HG02973 (cell line): Measurements from ENCODE around the gene C9orf72.
A peak's percentile ranks its signal among the peaks of the same experiment; 100 is the strongest.

ENCODE experiments used
- ATAC-seq: cut with Tn5 transposase; IDR thresholded peaks from one replicate; pipeline ENCODE4 v1.9.1; 2021; ENCODE audit warnings: moderate library complexity; ENCODE audit not compliant: unreplicated experiment

The C9orf72 gene

GRCh38 chr9:27539479-27540441 is 33.5 kb downstream of the C9orf72 start:
- no peak for ATAC-seq

GRCh38 chr9:27538647-27539046 is 34.6 kb downstream of the C9orf72 start:
- peak; percentile 43 for ATAC-seq

GRCh38 chr9:27537756-27538155 is 35.5 kb downstream of the C9orf72 start:
- no peak for ATAC-seq

- no peak for ATAC-seq
These were observed 36.2 kb downstream of the C9orf72 start for GRCh38 chr9:27537027-27537435.

- no peak for ATAC-seq
These were observed 37.1 kb downstream of the C9orf72 start for GRCh38 chr9:27536168-27536567.

- no peak for ATAC-seq
These were observed 37.6 kb downstream of the C9orf72 start for GRCh38 chr9:27535701-27536118.

- ATAC-seq: no peak
These were observed 38.5 kb downstream of the C9orf72 start for GRCh38 chr9:27534658-27535209.

GRCh38 chr9:27534131-27534530 is 39.1 kb downstream of the C9orf72 start:
- ATAC-seq: no peak

GRCh38 chr9:27533311-27533710 is 40.0 kb downstream of the C9orf72 start:
- ATAC-seq: no peak

- ATAC-seq: no peak
These were observed 41.2 kb downstream of the C9orf72 start for GRCh38 chr9:27532046-27532445.

- ATAC-seq: no peak
These were observed 42.1 kb downstream of the C9orf72 start for GRCh38 chr9:27530915-27531755.

GRCh38 chr9:27529316-27530278 is 43.7 kb downstream of the C9orf72 start, which contains the start of gene MOB3B:
Gene MOB3B (minus strand): TSS chr9:27529814. CDS start chr9:27455550, 74,264 bp downstream.
- peak; percentile 75 for ATAC-seq

GRCh38 chr9:27528886-27529315 is 44.4 kb downstream of the C9orf72 start:
- peak; percentile 45 for ATAC-seq

GRCh38 chr9:27528076-27528885 is 45.0 kb downstream of the C9orf72 start:
- peak; percentile 47 for ATAC-seq

GRCh38 chr9:27527702-27528075 is 45.6 kb downstream of the C9orf72 start:
- ATAC-seq: no peak

- ATAC-seq: no peak
These were observed 49.0 kb downstream of the C9orf72 start, which contains the start of gene IFNK for GRCh38 chr9:27524236-27524635. Gene IFNK (plus strand): TSS chr9:27524290. CDS start chr9:27524337, 47 bp downstream.

- ATAC-seq: no peak
These were observed 50.1 kb downstream of the C9orf72 start for GRCh38 chr9:27523141-27523540.

GRCh38 chr9:27520986-27521385 is 52.3 kb downstream of the C9orf72 start:
- ATAC-seq: no peak
